Measurements from ENCODE around the gene DCUN1D3.

The DCUN1D3 gene

DNA sequence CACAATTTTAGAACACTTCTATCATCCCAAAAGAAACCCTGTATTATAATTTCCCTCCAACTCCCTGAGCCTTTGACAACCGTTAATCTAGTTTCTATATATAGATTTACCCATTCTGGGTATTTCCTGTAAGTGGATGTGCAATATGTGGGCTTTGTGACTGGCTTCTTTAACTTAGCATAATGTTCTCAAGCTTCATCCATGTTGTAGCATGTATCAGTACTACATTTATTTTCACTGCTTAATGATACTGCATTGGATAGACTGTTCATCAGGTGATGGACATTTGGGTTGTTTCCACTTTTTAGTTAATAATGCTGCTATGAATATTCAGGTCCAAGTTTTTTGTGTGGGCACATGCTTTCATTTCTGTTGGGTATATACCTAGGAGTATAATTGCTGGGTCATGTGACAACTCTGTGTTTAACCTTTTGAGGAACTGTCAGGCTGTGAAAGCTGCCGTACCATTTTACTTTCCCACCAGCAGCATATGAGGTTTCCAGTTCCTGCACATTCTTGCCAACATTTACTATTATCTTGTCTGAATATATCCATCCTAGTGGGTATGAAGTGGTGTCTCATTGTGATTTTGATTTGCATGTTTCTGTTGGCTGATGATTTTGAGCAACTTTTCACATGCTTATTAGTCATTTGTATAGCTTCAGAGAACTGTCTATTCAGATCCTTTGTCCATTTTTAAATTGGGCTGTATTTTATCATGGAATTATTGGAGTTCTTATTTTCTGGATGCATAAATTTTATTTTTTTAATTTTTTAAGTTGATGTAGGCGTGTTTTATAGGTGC, 77.4 kb downstream of the DCUN1D3 start:
- no peak for DNase-seq (ENCODE audit: low spot score)

DNA sequence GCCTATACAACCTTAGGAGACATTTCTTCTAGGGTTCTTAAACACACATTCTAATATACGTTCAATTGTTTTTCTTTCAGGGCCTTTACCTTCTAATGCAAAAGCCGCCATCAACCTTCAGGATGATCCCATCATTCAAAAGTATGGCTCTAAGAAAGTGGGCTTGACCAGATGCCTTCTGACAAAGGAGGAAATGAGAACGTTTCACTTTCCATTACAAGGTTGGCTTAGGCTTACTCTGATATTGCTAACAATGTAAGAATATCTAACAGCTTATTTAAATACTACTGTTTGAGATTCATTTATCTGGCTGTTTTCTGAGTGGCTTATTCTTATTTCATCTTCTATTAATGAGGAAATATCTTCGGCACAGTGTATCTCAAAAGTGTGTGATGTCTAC, 78.5 kb downstream of the DCUN1D3 start:
- DNase-seq (ENCODE audit: low spot score) = no peak

GRCh38 chr16:20818929-20819585, 81.1 kb downstream of the DCUN1D3 start:
- no peak for DNase-seq (ENCODE audit: low spot score)

- DNase-seq (ENCODE audit: low spot score) = no peak
Observed at GRCh38 chr16:20814784-20815183, 85.4 kb downstream of the DCUN1D3 start.

GRCh38 chr16:20812510-20812909, 87.6 kb downstream of the DCUN1D3 start:
- no peak for DNase-seq (ENCODE audit: low spot score)

- DNase-seq (ENCODE audit: low spot score) = no peak
Observed at GRCh38 chr16:20811889-20812439, 88.2 kb downstream of the DCUN1D3 start.

GRCh38 chr16:20807862-20808261, 92.3 kb downstream of the DCUN1D3 start:
- no peak for DNase-seq (ENCODE audit: low spot score)

- peak; percentile 85 for DNase-seq (ENCODE audit: low spot score)
Observed at GRCh38 chr16:20806168-20807050, 93.7 kb downstream of the DCUN1D3 start, which contains the start of the genes ERI2 and REXO5. TSS of gene ERI2 (minus strand) at chr16:20806472. CDS start at chr16:20806430, 42 bp downstream. TSS of gene REXO5 (plus strand) at chr16:20806527. CDS start at chr16:20806954, 427 bp downstream.

- DNase-seq (ENCODE audit: low spot score) = peak; percentile 27
Observed at GRCh38 chr16:20805684-20806167, 94.4 kb downstream of the DCUN1D3 start.
